Measurements from ENCODE around the gene ZFAND3. TPM values are rescaled to one million over a fixed set of nuclear protein-coding genes. Genes with fewer than 3 reads are reported as not detected.

Gene ZFAND3
- total and polyA plus RNA-seq, 10 of the 15 experiments (the other 5 are each of a cell fraction or from before 2014, with no cell fraction given), result 0.90 to 34.4 (median 16.3) TPM

- POLR2A ChIA-PET, result interaction anchor here (0.6 to 0.8 kb wide), 3 partner anchors 42 to 110 kb away, joined by 3 read pairs; no protein-coding TSS in a partner anchor
- in situ Hi-C loops (cut with MboI), result no loop called here
Observed at GRCh38 chr6:37862992-37863391, 43.5 kb downstream of the ZFAND3 start.

GRCh38 chr6:37864250-37864649 is 44.7 kb downstream of the ZFAND3 start:
- Histone ChIP-seq H3K27me3 (replicated peaks in 1 of 2; ENCODE audit: control insufficient read depth in 2 of 2, insufficient read depth in 2 of 2, low read length in 1 of 2) (no peaks in the 10 kb centered on the region), H3K27ac (ENCODE audit: control insufficient read depth, insufficient read depth) (no peak overlapping the region), H3K4me3 (no peak overlapping the region), H4K20me1 (ENCODE audit: control insufficient read depth, insufficient read depth) (peaks cover 5% of the 10 kb centered on the region), H2AFZ (ENCODE audit: control insufficient read depth, low read depth, low read length) (no peak overlapping the region), H3K36me3 (ENCODE audit: control insufficient read depth in 2 of 2, insufficient read depth in 2 of 2, low read length in 1 of 2) (0 out of 4 replicates have a peak, but pooled peaks cover 0 to 3% of the 10 kb centered on the region in 2 experiments), H3K4me1 (ENCODE audit: control insufficient read depth, insufficient read depth, low read length) (peaks cover 28% of the 10 kb centered on the region), H3K4me2 (ENCODE audit: control insufficient read depth, insufficient read depth) (no peak overlapping the region), H3K9me3 (replicated peaks; ENCODE audit: control insufficient read depth, insufficient read depth, low read length) (no peaks in the 10 kb centered on the region), H3K79me2 (ENCODE audit: control insufficient read depth, insufficient read depth, low read length) (peaks cover 73% of the 10 kb centered on the region), H3K9ac (ENCODE audit: control insufficient read depth, insufficient read depth, low read length) (no peak overlapping the region)
- SMC1A ChIA-PET (ENCODE audit: uncharacterized antibody, unreplicated experiment), result interaction anchor here (0.8 to 3.7 kb wide), 5 partner anchors 9 to 147 kb away, joined by 3 to 27 read pairs (median 3); no protein-coding TSS in a partner anchor
- DNase-seq (ENCODE audit: low read depth, low spot score) (no peak), ATAC-seq (no peak), FAIRE-seq (no peak)
- CTCF ChIA-PET, result interaction anchor here (1.0 to 1.7 kb wide), 3 partner anchors 13 to 141 kb away, joined by 3 to 4 read pairs (median 3); no protein-coding TSS in a partner anchor
- no peak for TF ChIP-seq RAD51 (IDR thresholded peaks at IDR 0.05)
- RAD21 ChIA-PET (ENCODE audit: unreplicated experiment), result interaction anchor here (0.6 to 1.4 kb wide), 3 partner anchors 9 to 169 kb away, joined by 3 to 4 read pairs (median 4); no protein-coding TSS in a partner anchor
- POLR2A ChIA-PET, result interaction anchor here (0.9 to 1.3 kb wide), 4 partner anchors 14 to 81 kb away, joined by 3 to 4 read pairs (median 3); no protein-coding TSS in a partner anchor
- intact Hi-C loops (cut with micrococcal nuclease; ENCODE audit: unreplicated experiment) (loop anchor here (10.0 kb wide), 2 partner anchors 151 to 159 kb away; no protein-coding TSS in a partner anchor), in situ Hi-C loops (cut with MboI) (no loop called here)
- no TSS peak for BruUV-seq (replicated peaks)

More at GRCh38 chr6:37862992-37863391, 43.5 kb downstream of the ZFAND3 start:
- Histone ChIP-seq H2AFZ (ENCODE audit: control insufficient read depth, low read depth, low read length) (no peak overlapping the region), H3K27ac (ENCODE audit: control insufficient read depth, insufficient read depth) (no peak overlapping the region), H3K79me2 (ENCODE audit: control insufficient read depth, insufficient read depth, low read length) (peaks cover 62% of the 10 kb centered on the region), H3K4me2 (ENCODE audit: control insufficient read depth, insufficient read depth) (no peak overlapping the region), H3K27me3 (replicated peaks in 1 of 2; ENCODE audit: control insufficient read depth in 2 of 2, insufficient read depth in 2 of 2, low read length in 1 of 2) (no peaks in the 10 kb centered on the region), H3K9ac (ENCODE audit: control insufficient read depth, insufficient read depth, low read length) (no peak overlapping the region), H3K36me3 (ENCODE audit: control insufficient read depth in 2 of 2, insufficient read depth in 2 of 2, low read length in 1 of 2) (0 out of 4 replicates have a peak, but pooled peaks cover 0 to 3% of the 10 kb centered on the region in 2 experiments), H4K20me1 (ENCODE audit: control insufficient read depth, insufficient read depth) (peaks cover 5% of the 10 kb centered on the region), H3K9me3 (replicated peaks; ENCODE audit: control insufficient read depth, insufficient read depth, low read length) (no peaks in the 10 kb centered on the region), H3K4me1 (ENCODE audit: control insufficient read depth, insufficient read depth, low read length) (peaks cover 18% of the 10 kb centered on the region), H3K4me3 (no peak overlapping the region)
- CTCF ChIA-PET, result interaction anchor here (1.4 to 1.7 kb wide), 2 partner anchors 17 to 142 kb away, joined by 3 read pairs; no protein-coding TSS in a partner anchor
- SMC1A ChIA-PET (ENCODE audit: uncharacterized antibody, unreplicated experiment), result interaction anchor here (0.6 to 2.5 kb wide), 2 partner anchors 36 to 104 kb away, joined by 3 to 11 read pairs; no protein-coding TSS in a partner anchor
- BruUV-seq (replicated peaks), result no TSS peak
- DNase-seq (ENCODE audit: low read depth, low spot score) (no peak), FAIRE-seq (no peak), ATAC-seq (no peak)
- RAD21 ChIA-PET (ENCODE audit: unreplicated experiment), result interaction anchor here (1.7 kb wide), 1 partner anchor 42 kb away, joined by 6 read pairs; the partner anchor contains the start of gene ZFAND3
- TF ChIP-seq SPI1 (IDR thresholded peaks at IDR 0.05; ENCODE audit: borderline replicate concordance, insufficient read depth, low read depth, low read length) (no peak), ZNF622 (IDR thresholded peaks at IDR 0.05) (no peak)
- intact Hi-C loops (cut with micrococcal nuclease; ENCODE audit: unreplicated experiment), result loop anchor here (10.0 kb wide), 2 partner anchors 152 to 158 kb away; no protein-coding TSS in a partner anchor
- WGBS (ENCODE audit: insufficient coverage, insufficient replicate concordance, low lambda C conversion rate, missing lambda C conversion rate), result 100% methylated on average over 2 of the region's 2 CpGs
